Daoy (cell line): ENCODE results near the gene NACC2. TPM values are rescaled to one million over a fixed set of nuclear protein-coding genes. Genes with fewer than 3 reads are reported as not detected.
"Not testable (repeated sequence)": the region's sequence is repeated elsewhere in the genome, so short reads cannot be mapped to it uniquely, and the experiment has no call there.

Experiments used
- DNase-seq: peaks from one replicate; pipeline ENCODE4 v3.0.0-alpha.2; 2015; ENCODE audit warnings: low read depth
- total RNA-seq: library from RNA; depleted of rRNA; stranded (reverse); fragments of >200 nt; shearing (Covaris generic); gene quantifications from 2 replicates; pipeline ENCODE4 v1.2.3, GENCODE V29; 2014

The NACC2 gene
- total RNA-seq, 1 experiment from 2014 or later: 11.5 TPM

DNA sequence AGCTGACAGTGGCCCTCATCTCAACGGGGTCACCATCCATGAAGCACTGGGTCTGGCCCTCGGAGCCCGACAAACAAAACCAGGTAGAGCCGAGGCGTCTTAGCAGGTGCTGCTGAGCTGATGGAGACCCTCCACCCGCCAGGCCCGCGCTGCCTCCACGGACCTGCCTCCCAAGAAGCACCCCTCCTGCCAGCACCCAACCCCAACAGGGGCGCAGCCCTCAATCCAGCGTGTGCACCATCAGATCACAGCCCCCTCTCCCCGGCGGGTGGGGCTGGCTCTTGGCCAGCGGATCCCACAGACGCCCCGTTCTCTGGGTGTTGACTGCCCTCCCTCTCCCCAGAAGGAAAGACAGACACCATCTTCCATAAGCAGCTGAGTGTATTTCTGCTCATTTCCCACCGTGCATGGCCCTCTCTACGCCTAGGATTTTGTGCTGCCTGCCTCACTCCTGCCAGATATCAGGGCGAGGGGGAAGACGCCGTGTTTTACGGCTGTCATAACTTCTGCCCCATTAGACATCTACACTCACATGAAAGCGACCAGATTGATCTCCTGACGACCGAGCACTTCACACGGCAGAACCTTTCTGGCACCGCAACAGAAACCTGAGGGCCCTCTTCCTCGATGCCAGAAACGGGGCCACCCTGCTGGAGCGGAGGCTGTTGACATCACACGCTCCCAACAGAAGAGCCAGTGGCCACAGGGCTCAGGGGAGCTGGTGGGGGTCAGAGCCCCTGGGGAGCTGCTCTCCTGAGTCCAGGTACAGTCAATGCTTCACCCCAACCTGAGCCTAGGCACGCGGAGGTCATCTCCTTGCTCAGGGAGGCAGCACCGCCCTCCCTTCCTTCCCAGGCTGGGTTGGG lies 12.4 kb downstream of the NACC2 start:
- DNase-seq: peak; percentile 4

DNA sequence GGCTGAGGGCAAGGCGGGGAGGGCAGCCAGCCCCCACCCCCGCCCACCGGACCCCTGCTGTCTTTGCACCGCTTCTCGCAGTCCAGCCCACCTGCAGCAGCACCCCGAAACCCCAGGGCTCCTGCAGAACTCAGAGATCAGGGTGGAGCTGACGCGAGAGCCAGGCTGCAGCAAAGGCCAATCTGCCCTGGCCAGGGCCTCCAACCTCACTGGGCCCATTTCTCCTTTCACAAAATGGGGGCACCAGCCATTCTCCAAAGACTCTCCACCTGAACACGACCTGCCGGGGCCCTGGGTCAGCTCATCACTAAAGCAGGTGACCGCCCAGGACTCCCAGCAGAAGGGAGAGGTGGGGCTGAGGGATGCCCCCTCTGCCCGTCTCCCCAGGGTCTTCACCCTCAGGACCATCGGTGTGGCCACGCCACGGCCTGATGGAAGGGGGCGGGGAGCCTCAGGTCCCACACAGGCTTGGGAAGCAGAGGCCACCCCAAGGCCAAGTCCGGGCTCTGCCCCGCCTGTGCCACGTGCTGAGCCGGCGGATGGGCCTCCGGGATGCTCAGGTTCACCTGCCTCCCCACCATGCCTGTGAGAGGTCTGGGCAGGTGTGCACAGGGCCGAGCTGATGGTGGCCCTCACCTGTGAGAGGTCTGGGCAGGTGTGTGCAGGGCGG lies 13.1 kb downstream of the NACC2 start:
- DNase-seq: peak; percentile 6

DNA sequence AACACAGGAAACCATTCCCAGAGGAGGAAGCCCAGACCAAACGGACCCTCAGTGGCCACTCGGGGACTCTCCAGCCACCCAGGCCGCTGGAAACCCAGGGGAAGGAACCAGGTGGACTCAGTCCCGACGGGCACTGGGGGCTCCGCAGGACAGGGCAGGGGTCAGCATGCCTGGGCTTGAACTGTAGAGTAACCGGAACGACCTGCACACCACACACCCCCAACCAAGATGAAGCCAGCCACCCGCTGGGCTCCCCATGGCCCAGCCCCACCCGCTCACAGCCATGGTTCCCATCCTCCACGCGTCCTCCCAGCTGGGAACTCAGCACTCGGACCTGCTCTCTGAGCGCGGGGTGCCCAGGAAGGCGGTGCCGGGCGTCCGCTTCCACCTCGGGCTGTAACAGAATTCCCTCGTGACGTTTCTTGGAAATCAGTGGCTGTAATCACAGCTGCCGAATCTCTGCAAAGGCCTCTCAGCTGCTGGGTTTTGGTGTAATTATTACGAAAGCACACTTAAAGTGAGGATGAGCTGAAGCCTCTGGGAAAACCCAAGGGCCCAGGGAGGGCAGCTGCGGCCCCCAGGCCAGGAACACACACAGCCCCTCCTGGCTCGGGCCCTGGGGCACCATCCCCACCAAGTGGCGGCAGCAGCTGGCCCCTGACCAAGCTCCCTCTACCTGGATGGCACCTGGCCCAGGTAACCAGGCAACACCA lies 13.8 kb downstream of the NACC2 start:
- DNase-seq: peak; percentile 5

DNA sequence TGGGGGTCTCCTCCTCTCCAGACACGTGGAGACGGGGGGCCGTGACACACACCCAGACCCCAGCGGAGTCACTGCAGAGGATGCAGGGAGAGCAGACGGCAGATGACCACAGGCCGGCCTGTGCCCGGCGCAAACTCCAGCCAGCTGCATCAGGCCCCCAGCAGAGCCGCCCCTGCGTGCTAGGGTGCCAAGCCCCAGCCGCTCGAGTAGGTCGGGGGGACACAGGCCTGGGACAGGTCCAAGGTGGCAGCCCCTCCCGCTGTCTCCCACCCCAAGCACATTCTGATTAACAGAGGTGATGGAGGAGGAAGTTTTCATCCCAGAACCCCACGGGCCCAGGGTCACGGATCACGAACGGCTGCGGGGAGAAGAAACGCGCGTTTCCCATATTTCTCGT lies 14.4 kb downstream of the NACC2 start:
- no peak for DNase-seq

DNA sequence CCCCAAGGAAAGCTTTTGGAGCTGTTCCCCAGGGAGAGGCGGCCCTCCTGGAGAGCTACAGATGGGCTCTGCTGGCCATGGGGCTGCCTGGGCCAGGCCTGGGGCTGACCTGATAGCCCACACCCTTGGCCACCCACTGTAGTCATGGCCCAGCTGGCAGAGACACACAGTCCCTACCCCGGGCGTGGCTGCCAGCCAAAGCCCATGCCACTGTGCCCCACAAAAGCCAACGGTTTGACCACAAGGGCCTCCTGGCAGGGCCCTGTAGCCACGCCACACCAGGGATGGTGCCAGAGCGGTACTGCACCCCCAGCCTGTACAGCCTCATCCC lies 15.2 kb downstream of the NACC2 start:
- DNase-seq: peak; percentile 9

DNA sequence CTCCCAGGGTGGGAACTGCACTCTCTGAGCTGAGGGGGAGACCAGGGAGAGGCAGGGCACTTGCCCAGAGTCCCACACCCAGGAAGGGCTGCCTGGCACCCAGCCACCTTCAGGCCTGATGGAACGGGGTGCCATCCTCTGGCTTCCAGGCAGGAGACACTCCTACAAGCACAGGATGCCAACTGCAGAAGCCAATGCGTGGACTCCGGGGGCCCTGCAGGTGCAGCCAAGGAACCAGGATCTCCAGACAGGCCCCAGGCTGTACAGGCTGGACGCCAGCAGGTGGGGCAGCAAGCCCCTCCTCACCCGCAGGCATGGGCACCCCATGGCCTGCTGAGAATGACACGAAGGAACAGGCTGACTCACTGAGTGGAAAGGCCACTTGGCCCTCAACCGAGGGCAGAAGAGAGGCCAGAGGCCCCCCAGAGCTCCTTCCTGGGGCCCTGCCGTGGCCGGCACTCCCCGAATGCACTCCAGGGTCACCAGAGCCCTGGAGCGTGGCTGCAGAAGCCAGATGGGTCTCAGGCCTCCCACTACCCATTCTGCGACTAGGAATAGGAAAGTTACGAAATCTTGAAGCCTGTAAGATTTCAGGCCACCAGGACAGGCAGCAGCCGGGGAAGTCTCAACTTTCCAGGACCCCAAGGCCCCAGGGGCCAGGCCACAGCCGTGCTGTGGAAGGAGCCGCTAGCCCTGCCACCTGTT lies 15.7 kb downstream of the NACC2 start:
- DNase-seq: peak; percentile 16

DNA sequence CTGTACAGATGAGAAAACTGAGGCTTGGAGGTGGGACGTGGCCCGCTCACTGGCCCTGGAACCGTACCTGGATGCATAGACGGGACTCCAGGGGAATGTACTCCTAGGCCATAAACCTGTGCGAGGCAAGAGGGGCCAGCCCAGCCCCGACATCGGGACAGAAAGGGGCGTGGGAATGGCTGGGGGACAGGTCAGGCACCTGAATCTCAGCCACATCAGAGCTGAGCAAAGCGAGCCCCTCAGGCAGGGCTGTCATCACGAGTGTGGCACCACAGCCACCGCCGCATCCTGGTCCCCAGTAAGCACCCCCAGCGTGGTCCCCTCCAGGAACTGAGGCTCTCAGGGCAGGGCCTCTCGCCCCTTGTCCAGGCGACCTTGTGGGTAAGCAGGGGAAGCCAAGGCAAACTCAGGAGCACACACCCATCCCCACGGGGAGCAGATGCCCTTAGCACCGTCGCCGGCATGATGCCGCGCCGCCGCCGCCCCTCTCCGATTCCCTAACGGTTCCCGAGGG lies 16.5 kb downstream of the NACC2 start:
- no peak for DNase-seq

DNA sequence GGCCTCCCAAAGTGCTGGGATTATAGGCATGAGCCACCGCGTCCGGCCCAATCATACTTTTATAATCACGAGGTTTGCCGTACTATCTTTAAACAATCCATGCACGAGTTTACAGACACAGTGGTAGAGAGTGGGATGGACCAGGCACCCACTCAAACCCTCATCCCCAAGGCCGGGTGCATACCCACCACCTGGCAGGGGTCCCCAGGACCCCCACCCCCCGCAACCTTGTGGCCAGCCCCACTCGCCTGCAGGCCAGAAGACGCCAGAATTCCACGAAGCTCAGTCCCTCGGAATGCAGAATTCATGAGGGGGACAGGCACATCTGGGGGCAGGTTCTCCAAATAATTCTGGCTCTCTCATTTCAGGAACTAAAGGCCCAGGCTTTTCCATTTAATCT lies 17.1 kb downstream of the NACC2 start:
- DNase-seq: no peak

DNA sequence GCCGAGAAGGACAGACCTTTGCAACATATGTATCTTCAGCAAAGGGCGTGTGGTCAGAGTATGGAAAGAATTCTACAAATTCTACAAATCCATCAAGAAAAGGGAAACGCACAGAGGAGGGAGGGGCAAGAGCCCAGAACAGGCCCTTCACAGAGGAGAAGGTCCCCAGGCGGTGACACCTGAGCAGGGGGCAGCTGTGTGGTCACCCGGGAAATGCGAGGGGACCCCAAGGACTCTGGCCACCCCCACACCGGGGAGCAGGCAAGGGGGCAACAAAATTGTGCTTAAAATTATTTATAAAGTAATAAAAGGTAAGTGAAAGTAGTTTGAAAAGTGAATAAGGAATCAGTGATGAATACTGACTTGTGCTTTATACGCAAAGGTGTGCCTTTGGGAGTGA lies 17.6 kb downstream of the NACC2 start:
- no peak for DNase-seq

DNA sequence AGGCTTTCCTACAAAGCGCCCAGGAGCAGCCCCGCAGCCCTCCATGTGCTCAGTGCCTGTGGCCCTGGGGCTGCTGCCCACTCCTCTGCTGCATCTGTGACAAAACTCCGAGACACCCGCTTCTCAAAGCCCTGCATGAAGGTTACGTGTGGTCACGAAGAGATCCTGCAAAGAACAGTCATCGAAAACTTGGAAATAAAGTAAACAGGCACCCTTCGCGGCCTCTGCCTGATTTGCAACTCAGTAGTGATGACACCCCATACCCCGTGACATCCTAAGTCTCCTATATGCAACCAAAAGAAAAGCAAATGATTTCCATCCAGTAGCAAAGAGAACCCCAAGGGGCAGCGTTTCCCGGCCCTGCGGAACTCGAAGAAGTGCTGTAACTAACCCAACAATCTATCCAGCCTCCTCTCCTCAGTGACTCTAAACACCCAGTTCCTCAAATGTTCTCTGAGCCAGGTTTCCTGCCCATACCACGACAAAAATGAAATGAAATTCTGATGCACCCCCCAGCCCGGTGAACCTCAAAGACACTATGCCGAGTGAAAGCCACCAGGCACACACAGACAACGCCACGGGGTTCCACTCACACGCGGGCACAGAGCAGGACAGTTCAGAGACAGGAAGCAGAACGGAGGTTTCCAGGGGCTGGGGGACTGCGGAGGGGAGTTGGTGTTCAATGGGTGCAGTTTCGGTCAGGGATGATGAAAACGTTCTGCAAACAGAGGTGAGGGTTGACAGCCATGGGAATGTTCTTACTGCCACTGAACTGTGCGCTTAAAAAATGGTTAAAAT lies 19.0 kb downstream of the NACC2 start:
- DNase-seq: no peak

DNA sequence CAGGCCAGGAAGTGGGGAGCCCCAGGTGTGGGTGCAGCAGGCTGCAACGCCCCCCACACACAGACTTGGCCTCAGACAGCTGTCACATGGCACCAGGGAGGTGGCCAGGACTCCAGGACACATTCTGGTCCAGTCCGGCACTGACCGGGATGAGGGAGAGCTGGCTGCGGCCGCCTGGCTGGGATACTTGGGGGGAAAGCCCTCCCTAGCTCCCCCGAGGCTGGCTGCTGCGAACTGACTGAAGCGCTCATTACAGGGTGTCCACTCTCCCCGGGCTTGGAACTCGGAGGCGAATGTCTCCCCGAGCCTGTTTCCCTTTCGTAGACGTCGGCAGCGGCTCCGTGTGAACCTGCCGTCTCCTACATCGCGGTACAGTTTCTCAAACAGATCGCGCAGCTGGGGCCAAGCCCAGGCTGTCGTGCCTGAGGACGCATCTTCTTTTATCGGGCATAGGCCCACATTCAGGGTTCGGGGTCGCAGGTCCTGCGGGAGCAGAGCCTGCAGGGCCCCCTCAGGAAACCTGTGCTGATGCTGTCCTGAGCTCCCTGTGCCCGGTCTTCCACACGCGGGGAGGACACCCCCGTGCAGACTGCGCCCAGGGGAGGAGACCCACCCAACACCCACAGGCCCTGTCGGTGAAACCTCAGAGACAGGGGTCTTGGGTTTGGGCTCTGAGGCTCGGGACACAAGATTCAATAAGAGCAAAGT lies 19.8 kb downstream of the NACC2 start:
- DNase-seq: no peak

DNA sequence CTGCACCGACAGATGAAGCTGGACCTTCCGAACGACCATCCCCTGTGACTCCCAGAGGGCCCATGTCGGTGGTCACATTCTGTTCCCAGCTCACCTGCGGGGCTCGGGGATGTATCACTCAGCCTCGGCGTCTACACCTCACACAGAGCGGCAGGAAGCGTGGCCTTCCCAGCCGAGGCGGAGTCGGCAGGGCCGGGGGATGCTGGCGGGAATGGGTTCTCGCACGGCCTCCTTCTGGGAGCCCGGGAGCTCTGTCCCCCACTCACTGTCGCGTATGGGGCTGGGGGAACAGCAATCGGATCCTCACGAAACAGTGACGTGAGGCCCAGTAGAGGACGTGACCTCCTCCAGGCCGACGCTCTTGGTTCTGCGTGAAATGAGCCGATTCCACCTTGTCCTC lies 20.4 kb downstream of the NACC2 start:
- peak; percentile 4 for DNase-seq

DNA sequence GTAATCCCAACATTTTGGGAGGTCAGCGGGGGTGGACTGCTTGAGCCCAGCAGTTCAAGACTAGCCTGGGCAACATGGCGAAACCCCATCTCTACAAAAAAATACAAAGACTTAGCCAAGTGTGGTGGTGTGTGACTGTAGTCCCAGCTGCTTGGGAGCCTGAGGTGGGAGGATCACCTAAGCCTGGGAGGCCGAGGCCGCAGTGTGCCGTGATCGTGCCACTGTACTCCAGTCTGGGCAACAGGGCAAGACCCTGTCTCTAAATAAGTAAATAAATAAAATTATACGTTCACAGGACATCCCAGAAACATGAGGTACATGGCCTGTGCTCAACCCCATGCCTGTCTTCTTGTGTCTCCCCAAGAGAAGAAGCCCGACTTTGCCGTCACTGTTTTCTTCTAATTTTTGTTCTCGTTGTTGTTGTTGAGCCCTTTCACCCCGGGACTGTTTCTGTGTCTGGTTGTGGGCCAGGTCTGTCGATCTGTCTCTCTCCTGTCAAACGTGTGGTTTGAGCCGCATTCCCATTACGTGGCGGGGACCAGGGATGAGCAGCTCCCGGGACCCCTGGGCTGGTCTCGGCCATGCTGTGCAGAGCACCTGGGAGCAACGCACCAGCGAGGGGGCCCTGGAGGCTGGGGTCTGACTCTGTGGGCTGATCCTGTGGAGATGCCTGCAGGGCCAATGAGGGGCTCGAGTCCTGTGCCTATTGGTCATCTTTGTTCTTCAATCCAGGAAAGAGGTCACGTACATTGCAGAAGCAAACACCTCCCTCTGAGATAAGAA lies 32.2 kb downstream of the NACC2 start:
- DNase-seq: no peak

DNA sequence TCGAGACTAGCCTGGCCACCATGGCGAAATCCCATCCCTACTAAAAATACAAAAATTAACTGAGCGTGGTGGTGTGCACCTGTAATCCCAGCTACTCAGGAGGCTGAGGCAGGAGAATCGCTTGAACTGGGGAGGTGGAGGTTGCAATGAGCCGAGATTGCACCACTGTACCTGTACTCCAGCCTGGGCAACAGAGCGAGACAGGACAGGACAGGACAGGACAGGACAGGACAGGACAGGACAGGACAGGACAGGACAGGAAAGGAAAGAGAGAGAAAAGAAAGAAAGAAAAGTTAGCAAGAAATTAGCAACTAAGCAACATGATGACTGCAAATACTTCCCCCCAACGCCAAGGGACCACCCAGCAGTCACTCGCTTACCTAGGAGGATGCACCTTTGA lies 33.2 kb downstream of the NACC2 start:
- DNase-seq: not testable (repeated sequence)

DNA sequence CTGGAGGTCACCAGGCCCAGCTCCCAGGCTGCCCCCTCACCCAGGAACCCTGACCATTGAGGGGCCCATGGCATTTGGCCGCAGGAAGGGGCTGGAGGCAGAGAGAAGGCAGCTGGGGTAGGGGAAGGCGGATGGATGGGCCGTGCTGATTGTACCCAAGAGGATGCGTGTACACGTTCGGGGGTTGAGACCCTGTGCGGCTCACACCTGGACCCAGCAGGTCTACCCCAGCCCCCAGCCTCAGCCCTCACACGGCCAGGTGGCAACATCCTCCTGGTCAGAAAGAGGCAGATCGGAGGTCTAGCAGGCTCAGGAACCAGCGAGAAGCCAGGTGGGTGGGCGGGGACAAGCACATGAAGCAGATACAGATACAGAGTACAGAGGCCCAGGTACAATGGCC lies 33.7 kb downstream of the NACC2 start:
- no peak for DNase-seq

DNA sequence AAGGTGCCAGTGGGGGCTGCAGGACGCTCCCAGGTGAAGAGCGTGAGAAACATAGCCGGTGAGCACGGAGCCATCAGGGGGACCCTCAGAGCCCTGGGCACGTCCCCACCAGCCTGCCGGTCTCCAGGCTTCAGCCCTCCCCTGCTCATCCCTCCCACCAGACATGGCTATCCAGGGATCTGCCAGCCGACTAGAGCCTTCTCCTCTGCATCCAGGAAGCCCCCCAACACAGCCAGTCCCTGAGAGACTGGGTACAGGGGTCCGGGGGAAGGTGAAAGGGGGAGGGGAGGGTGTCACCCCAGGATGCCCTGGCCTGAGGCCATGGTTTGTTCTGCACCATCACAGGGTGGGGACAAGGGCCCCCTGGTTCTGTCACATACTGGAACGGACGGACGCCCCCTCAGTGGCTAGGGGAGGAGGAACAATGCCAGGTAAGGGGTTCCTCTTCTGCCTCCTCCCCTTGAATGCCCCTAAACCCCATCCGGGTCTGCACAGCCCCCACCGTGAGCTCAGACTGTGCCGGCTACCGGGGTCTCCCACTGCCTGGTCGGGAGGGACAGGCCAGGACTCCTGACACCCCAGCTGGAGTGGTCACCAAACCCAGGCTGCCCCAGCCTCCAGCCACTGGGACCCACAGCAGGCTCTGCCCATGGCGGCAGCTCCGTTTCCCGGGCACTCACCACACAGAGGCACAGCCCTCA lies 34.3 kb downstream of the NACC2 start:
- DNase-seq: no peak

DNA sequence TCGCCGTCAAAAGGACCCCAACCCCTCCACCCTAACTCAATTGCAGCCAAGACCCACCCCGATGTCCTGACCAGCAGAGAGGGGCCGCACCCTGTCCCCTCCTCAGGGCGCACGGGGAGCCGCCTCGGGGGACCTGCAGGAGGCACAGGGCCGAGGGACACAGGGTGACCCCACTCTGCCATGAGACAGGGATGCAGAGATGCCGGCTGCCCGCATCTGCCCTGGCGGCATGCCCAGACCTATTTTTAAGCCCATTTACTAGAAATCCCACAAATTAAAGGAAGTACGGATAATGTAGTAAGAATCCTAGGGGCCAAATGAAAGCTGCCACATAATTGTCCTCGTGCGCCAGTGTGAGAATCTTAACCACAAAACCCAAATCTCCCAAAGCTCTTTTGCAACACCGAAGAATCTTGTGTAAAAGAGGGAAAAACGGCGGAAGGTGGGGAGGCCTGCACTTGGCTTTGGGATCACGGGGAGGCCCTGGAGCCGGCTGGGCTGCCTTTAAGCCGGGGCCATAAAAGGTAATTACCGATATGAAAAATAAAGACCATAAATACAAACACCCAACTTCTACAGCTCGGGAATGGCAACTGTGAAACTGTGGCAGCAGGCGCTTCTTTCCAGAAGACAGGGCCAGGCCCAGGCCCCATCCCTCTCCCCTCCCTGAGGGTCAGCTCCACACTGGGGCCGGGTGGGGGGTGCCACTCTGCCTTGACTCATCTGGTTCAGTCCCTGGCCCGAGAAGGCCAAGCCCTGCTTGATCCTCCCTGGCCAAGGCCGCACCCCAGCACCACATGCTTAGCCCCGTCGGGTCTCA lies 35.0 kb downstream of the NACC2 start:
- peak; percentile 44 for DNase-seq

DNA sequence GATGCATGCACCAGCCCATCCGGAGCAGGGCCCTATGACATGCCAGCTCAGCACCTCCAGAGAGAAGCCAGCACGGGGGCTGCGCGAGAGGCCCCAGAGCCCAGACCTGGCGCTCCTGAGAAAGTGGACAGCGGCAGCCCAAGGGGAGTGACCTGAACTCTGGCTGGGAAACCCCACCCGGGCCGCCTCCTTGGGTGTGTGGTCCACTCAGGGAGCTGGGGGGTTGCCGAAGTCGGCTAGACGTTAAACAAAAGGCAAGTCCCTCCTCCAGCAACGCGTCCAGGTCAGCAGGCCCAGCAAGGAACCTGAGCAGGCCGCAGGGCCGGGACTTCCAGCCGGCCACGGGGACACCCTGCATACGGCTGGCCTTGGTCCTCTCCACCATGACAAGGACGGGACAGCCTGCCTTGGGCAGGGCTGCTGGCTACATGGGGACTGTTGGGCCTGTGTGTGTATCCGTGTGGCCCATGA lies 35.7 kb downstream of the NACC2 start:
- DNase-seq: no peak
